ENCODE measurements around the gene GARIN3. TPM values are rescaled to one million over a fixed set of nuclear protein-coding genes. Genes with fewer than 3 reads are reported as not detected.

GARIN3 gene
- polyA plus RNA-seq, 1 of the 3 experiments (the other 2 are of a cell fraction): not detected

DNA sequence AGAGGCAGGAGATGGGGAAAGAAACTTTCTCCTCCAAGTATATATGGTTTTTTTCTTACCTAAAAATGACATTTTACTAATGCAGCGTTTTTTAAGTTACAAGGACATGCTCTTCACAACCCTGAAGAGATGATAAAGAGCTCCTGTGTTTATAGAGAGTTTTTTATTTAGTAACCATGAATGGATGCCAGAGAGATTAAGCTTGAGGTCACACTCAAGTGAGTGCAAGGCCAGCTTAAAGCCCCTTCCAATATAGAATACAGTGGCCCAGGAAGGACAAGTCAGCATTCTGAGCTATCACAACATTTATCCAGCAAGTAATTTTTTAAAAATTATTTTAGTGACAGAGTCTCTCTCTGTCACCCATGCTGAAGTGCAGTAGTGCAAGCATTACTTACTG, 50.6 kb downstream of the GARIN3 start (continued):
- TF ChIP-seq CHD2 (IDR thresholded peaks at IDR 0.05; ENCODE audit: low read length, partially characterized antibody) (no peak), MAX (IDR thresholded peaks at IDR 0.05; ENCODE audit: low read depth) (no peak), NRF1 (IDR thresholded peaks at IDR 0.05; ENCODE audit: low read depth, low read length) (no peak), FOXJ3 (CRISPR knock-in tag; IDR thresholded peaks at IDR 0.05) (no peak)
- TF ChIP-seq, protein P1, sequence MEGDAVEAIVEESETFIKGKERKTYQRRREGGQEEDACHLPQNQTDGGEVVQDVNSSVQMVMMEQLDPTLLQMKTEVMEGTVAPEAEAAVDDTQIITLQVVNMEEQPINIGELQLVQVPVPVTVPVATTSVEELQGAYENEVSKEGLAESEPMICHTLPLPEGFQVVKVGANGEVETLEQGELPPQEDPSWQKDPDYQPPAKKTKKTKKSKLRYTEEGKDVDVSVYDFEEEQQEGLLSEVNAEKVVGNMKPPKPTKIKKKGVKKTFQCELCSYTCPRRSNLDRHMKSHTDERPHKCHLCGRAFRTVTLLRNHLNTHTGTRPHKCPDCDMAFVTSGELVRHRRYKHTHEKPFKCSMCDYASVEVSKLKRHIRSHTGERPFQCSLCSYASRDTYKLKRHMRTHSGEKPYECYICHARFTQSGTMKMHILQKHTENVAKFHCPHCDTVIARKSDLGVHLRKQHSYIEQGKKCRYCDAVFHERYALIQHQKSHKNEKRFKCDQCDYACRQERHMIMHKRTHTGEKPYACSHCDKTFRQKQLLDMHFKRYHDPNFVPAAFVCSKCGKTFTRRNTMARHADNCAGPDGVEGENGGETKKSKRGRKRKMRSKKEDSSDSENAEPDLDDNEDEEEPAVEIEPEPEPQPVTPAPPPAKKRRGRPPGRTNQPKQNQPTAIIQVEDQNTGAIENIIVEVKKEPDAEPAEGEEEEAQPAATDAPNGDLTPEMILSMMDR (IDR thresholded peaks at IDR 0.05): no peak

- Histone ChIP-seq H3K79me2 (ENCODE audit: insufficient read depth) (no peaks in the 10 kb centered on the region), H4K20me1 (ENCODE audit: insufficient read depth) (no peaks in the 10 kb centered on the region), H3K4me2 (no peak overlapping the region), H2AFZ (ENCODE audit: low read depth) (no peak overlapping the region), H3K36me3 (replicated peaks in 1 of 2; ENCODE audit: control insufficient read depth in 1 of 2, insufficient read depth in 2 of 2, low read length in 1 of 2) (no peaks in the 10 kb centered on the region), H3K9me2 (no peaks in the 10 kb centered on the region), H3F3A (replicated peaks; ENCODE audit: insufficient read depth) (no peaks in the 10 kb centered on the region), H3K27me3 (ENCODE audit: insufficient read depth) (no peaks in the 10 kb centered on the region), H3K4me1 (ENCODE audit: control insufficient read depth in 1 of 2, insufficient read depth in 2 of 2, low read depth in 1 of 2, low read length in 1 of 2) (no peaks in the 10 kb centered on the region), H3K9ac (no peak overlapping the region), H3K4me3 (ENCODE audit: low read depth in 2 of 2, low read length in 1 of 2) (no peak overlapping the region), H3K9me3 (no peaks in the 10 kb centered on the region), H3K27ac (ENCODE audit: low read depth in 2 of 2, low read length in 1 of 2) (no peak overlapping the region)
- POLR2A ChIA-PET: no interaction called here
- TF ChIP-seq FOSL2 (IDR thresholded peaks at IDR 0.05; ENCODE audit: borderline replicate concordance, low read depth) (no peak), SIN3A (IDR thresholded peaks at IDR 0.05; ENCODE audit: borderline replicate concordance, low read depth, low read length) (no peak), PBX3 (IDR thresholded peaks at IDR 0.05) (no peak), TCF12 (IDR thresholded peaks at IDR 0.05) (no peak), EP300 (IDR thresholded peaks at IDR 0.05; ENCODE audit: borderline replicate concordance in 1 of 2, low read depth in 1 of 2, low read length in 1 of 2) (no peak), RXRA (IDR thresholded peaks at IDR 0.05; ENCODE audit: borderline replicate concordance, low read depth) (no peak), MAX (IDR thresholded peaks at IDR 0.05; ENCODE audit: low read depth) (no peak), YY1 (IDR thresholded peaks at IDR 0.05; ENCODE audit: low read depth) (no peak), POLR2AphosphoS5 (IDR thresholded peaks at IDR 0.05; ENCODE audit: low read depth, low read length) (no peak), SMC3 (IDR thresholded peaks at IDR 0.05; ENCODE audit: low read depth, low read length) (no peak), RAD21 (IDR thresholded peaks at IDR 0.05; ENCODE audit: low read length) (no peak), RFX5 (IDR thresholded peaks at IDR 0.05; ENCODE audit: low read length) (no peak), USF2 (IDR thresholded peaks at IDR 0.05; ENCODE audit: borderline replicate concordance, low read depth, low read length) (no peak), ELF1 (IDR thresholded peaks at IDR 0.05) (no peak)
- TF ChIP-seq, protein P1 (IDR thresholded peaks at IDR 0.05): no peak
- CTCF ChIA-PET: interaction anchor here (1.1 kb wide), 1 partner anchor 17 kb away, joined by 3 read pairs; no protein-coding TSS in a partner anchor
- DNase-seq: no peak
Observed at GRCh38 chr5:157115012-157115411, 51.1 kb downstream of the GARIN3 start.
